ENCODE measurements around the gene LTB4R2.

GRCh38 chr14:24282736-24283135, 27.2 kb upstream of the LTB4R2 start:
- TF ChIP-seq ZNF8 (CRISPR knock-in tag; IDR thresholded peaks at IDR 0.05), result no peak
- TF ChIP-seq ARNTL (CRISPR knock-in tag; IDR thresholded peaks at IDR 0.05; ENCODE audit: borderline replicate concordance, low read depth), result no peak
- no peak for TF ChIP-seq ZFP30 (CRISPR knock-in tag; IDR thresholded peaks at IDR 0.05)
